HG02588 (cell line): Measurements from ENCODE around the gene BAZ2B.

Experiments used
- ATAC-seq: cut with Tn5 transposase; IDR thresholded peaks from one replicate; pipeline ENCODE4 v1.9.1; 2021; ENCODE audit warnings: mild to moderate bottlenecking, moderate library complexity; ENCODE audit not compliant: unreplicated experiment

The BAZ2B gene

DNA sequence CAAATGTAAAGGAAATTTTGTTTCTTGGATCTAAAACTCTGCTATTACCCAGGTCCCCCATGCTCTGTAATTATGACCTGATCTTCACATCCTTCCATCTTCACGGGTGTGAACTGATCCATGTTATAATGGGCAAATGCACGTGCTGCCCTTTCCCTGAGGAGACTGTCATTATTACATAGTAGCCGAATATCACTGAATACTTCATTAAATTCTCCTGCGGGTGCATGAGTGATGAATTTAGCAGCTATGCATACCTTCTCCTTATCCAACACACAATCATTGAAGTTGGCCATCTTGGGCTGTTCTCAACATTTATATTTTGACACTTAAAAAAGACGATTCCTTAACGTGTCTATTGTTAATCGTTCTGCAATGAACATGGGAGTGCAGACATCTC is 153.4 kb downstream of the BAZ2B start:
- no peak for ATAC-seq

DNA sequence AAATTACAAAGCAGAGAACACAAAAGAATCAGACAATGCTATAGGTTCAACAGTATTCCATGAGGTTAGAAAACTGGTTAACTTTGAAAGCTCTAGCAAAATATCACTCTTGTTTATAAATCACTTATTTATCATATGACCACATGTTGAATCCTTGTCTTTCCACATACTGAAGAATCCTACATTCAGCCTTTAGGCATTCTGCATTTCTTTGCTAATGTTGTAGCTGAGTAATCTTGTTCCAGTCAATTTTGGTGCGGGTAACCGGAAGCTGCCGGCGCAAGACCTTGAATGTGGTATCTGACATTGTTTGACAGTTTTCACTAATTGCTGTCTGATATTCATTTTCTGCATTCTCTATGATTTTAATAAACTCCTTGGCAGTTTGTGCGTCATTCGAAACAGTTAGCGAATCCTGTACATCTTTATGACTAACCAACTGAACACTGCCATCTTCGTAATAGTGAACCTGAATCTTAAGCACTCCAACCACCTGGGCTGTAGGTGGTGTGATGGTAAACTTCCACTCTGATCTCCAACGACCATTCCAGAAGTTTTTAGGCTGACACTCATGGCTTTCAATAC is 154.1 kb downstream of the BAZ2B start:
- no peak for ATAC-seq

DNA sequence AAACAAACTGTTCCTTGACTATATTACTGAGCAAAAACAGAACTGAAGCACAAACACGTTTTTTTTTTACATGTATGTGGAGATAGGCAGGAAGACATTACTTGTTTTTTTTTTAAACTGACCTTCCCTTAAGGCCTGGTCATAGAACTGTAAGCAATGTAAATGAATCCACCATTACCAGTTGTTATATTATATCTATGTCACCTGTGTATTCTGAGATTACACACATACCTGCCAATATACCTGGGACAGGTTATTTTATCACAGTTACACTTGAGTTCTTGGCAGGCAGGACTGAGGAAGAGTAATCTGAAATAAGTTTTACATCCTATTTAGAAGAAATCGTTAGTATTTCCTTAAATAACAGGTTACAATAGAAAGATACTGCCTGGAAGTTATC is 155.3 kb downstream of the BAZ2B start:
- ATAC-seq, result no peak

DNA sequence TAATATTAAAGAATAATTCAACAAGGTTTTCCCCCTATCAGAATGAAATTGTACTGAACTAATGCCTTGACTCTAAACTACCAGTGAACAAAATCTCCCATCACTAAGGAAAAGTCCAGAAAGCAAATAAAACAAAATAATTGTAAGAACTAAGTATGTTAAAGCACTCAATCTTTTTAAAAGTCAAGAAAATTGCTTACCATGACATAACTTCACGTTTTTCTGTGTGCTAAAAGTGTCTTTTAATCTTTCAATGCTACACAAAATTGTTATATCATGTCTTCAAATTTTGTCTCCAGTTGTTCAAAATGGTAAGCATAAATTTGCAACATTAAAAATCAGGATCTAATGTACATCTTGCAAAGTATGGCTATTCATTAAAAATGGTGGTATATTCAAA is 156.1 kb downstream of the BAZ2B start:
- ATAC-seq, result no peak

DNA sequence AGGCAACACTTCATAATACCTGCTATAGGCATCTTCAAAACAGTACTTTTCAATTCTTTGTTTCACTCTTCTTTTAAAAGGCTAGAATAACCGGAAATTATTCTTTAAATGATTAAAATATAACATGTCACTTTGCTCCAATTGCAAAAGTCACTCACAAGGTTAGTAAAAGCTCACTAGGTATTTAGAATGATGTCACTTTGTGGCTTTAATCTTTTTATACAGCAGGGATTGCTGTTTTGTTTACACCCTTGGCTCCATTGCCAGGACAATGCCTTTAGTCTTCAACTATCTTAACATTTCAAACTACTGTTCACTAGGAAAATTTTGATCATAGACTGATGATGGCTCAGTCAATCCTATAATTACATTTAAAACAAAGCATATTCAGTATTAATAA is 157.1 kb downstream of the BAZ2B start:
- ATAC-seq, result no peak

DNA sequence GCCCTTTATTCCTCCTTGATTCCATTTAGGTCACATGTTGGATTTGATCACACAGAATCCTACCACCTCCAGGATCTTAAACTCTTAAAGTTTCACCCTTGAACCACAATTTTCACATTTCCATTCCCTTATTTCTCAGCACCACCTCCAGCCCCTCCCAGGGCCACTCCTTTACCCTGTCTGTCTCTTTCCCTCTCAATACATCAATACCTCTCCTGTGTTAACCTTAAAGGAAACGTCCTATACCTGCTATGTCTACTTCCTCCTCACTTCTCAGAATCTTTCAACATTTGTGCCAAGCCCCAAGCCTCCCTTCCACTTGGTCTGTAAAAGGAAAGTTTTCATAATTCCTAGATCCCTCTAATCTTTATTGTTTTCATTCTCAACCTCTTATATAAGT is 158.8 kb downstream of the BAZ2B start:
- ATAC-seq, result no peak

DNA sequence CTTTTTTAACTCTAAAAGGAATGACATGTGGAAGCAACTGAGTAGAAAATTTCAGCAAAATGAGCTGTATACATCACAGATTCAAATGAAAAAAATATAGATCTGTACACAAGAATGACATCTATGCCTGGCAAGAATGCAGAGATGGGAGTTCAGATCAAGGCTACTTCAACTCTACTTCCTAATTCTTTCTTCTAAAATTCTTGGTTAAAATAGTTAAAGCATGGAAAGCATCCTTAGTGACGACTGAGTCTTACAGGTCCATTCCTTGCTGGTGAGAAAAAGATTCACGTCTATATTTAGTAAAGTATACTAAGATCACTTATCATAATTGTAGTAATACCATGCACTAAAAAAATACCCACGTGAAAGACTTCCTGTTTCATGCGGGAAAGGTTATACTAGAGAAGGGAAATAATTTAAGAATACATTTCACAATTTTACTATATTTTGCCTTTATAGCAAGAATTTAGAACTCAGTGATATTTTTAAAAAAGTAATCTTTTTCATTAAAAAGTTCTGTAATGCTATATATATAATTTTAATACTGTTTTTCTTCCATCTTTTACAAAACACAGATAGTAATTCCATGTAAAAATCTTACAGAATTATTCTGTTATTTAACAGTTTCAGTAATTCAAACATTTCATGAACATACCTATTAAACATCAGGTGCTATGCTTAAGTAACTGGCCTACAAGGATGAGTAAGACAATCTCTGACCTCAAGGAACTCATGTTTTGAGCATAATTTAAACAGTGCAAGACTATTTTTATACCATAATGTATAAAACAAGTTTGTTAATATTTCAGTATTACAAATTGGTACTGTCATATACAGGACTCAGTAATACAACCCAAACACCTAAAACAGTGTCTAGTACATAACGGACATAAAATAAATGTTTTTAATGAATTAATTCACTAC is 159.6 kb downstream of the BAZ2B start:
- no peak for ATAC-seq

DNA sequence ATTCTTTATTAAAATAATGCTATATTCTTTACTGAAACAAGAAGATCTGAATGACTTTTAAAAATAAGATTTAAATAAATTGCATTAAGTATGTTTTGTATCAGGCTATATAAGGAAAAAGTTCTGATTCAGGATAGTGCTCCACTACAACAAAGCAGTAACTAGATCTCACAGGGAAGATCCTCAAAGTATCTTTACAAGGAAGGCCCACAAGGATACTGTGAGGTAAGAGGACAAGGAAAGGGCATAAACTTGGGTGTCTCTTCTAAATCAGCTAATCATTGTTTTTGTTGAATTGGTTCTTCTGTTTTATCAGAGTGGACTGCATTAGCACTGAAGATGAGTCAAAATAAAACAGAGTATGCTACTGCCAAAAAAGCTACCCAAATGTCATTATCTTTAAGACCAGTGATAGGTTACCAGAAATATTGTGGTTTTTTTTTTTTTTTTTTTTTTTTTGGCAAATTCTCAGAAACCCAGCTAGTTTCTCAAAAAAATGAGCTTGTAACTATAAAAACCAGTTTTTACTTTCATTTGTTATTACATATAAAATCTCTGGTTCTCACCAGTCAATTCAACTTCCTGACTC is 160.9 kb downstream of the BAZ2B start:
- no peak for ATAC-seq

DNA sequence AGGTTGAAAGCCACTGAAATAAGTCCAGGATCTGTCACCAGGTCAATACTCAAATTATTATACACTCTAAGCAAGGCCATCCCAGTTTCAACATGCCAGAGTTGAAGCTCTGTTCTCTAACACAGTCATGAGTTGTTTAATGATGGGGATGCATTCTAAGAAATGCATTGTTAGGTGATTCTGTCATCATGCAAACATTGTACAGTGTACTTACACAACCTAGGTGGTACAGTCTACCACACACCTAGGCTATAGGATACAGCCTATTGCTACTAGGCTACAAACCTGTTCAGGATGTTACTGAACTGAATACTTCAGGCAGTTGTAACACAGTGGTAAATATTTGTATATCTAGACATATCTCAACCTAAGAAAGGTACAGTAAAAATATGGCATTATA is 162.2 kb downstream of the BAZ2B start:
- no peak for ATAC-seq

DNA sequence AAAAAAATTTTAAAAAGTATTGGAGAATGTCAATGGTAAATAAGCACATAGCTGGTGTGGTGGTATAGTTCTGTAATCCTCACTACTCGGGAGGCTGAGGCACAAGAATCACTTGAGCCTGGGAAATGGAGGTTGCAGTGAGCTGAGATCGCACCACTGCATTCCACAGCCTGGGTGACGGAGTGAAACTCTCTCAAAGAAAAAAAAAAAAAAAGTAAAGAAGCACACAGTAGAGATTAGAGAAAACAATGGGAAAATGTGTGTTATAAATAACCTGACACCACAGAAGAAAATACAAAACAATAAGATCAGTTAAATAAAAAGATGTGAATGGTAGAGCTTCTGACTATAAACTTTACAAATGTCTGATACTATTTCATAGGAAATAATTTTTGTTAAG is 166.2 kb downstream of the BAZ2B start:
- no peak for ATAC-seq

DNA sequence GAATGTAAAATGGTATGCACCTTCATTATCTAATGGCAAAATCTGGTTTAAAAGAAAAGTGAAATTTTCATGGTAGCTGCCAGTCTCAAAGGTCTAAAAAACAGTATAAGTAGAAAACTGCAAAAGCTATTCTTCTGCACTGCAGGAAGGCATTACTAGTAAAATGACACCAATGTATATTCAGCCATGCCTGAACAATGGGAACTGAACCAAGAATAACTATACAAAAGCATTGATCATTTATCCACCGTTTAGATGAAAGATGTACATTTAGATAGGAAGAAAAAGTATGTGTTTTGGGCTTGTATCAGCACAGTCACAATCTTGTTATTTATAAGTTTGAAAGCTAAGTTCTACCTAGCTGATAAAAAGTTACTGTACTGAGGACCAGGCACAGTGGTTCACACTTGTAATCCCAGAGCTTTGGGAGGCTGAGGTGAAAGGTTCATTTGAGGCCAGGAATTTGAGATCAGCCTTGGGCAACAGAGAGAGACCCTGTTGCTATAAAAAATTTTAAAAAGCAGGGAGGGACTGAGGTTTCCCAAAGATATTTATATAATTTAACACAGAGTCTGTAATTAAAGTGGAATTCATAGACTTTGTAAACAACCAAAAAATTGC is 166.7 kb downstream of the BAZ2B start:
- ATAC-seq, result no peak

DNA sequence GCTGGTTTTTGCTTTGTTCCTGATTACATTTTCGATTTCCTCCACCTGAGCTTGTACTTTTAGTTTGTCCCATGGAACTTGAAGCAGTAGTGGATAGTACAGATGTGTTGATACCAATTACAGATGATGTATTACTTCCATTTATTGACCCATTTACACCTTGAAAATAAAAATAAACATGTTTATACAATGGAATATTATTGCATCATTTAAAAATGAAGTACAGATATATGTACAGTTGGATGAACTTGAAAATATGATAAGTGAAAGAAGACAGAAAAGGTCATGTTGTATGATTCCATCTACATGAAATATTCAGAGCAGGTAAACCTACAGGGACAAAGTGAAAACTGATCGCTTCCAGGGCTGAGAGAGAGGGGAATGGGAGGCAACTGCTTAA is 169.5 kb downstream of the BAZ2B start:
- ATAC-seq, result no peak

DNA sequence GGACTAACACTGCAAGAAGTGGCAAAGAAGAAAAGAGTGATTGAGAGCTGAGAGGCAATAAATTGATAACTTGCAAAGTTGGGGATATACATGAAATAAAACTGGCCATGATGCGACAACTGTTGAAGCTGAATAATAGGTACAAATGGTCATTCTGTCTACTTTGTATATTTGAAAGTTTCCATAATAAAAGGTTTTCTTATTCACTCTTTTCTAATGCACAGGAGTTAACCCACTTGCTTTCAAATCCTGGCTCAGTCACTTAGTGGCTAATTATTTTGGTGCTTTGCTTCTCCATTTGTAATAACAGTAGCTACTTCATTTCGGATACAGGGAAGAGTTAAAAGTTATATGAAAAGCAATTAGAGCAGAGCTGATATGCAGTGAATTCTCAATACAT is 170.1 kb downstream of the BAZ2B start:
- no peak for ATAC-seq

DNA sequence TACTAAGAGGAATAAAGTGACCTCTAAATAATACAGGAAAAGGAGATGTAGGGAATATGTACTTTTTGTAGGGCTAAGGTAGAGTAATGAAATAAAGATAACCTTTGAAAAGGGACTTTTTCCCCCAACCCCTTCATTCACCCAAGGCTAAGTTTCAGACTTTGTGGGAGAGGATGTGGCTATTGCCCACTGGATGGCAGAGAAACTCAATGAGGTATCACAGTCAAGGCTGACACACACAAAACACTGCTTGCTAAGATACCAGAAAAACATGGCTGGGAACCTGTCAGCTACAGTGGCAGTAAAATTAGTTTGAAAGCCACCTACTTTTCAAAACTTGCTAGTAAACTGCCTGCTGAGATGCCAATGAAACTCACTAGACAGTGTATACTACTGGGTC is 171.0 kb downstream of the BAZ2B start:
- ATAC-seq, result no peak

DNA sequence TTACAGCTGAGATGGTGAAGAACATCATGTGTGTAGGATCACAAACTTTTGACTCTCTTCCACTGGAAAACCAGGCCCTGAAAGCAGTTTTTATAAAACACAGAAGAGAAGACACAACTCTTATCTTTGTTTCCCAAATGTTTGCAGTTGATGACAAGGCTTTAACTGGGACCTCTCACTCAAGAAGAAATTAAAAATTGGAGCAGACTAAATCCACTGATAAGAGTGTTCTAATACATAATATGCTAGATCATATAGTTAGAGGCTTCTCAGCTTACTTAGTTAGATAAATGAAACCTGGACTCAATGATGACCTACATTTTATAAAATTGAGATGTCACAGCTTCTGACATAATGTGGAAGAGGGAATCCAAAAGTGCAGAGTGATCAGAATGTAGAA is 171.6 kb downstream of the BAZ2B start:
- no peak for ATAC-seq

DNA sequence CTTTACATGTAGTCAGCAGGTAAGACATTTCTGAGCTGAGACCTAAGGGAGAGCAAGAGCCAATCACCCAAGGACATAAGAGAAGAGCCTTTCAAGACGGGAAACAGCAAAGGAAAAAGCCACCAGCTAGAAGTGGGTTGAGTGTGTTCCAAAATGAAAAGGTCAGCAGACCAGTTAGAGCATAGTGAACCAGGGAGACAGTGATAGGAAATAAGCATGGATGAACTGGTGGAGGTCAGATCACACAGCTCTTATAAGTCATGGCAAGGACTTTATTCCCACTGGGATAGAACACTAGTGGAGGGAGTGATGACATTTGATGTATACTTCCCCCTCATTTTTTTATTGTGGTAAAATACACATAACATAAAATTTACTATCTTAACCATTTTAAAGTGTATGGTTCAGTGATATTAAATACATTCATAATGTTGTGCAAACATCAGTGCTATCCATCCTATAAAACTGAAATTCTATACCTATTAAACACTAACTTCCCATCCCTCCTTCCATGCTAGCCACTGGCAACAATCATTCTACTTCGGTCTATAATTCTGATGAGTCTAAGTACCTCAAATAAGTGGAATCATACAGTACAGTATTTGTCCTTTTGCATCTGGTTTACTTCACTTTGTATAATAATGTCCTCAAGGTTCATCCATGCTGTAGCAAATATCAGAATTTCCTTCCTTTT is 174.0 kb downstream of the BAZ2B start:
- ATAC-seq, result no peak

DNA sequence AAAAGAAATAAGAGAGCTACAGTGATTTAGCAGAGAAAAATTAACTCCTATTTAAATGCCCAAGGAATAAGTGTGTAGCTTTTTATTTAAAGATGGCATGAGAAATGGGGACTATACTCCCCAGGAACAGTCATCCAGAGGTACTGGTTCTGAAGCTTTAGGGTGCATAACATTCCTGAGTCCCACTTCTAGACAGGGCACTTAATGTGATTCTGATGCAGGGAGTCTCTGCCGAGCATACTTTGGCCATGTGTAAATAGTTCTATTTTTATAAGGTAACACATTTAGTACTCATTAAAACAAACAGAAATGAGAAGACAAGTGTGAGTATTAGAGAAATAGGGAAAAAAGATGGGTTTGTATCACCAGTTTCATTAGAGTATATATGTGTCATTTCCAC is 175.2 kb downstream of the BAZ2B start:
- no peak for ATAC-seq

DNA sequence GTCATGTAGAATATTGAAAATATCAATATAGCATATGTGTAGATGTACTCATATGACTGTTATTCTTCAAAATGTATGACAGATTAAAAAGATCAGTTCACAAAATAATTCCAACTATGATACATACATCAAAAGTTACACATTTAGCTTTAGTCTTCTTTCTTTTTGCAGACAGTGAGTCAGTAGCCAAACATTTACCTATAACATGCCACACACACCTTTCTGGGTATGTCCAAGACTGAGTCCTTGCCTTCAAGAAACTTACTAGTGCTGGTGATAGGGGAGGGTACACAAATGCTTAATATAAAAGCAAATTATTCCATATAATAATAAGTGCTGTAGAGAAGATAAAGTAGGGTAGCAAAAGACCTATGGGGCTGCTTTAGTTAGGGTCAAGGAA is 176.9 kb downstream of the BAZ2B start:
- no peak for ATAC-seq

DNA sequence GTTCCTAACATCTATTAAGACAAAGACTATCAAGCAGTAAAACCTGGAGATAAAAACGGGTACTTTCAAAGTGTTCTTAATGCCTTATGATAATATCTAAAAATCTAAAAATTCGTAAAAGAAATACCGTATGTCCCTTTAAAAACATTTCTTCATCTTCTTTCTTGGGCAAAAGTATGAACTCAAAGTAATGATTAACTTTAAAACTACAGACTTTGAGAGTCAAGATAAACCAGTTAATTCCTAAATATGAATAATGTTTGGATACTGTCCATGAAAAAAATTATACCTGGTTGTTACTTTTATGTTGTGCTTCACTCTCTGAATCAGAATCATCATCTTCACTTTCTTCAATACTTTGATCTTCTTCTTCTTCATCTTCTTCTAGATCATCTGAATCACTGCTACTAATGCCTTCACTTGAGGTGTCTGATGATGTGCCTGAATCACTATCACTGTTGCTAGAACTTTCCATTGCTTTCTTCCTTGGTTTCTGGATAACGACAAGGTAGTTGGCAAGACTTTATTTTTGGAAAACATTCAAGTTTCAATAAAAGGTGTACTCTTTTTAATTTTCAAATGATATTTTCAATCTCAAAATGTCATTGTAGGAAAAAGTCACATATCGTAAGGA is 177.5 kb downstream of the BAZ2B start:
- no peak for ATAC-seq

DNA sequence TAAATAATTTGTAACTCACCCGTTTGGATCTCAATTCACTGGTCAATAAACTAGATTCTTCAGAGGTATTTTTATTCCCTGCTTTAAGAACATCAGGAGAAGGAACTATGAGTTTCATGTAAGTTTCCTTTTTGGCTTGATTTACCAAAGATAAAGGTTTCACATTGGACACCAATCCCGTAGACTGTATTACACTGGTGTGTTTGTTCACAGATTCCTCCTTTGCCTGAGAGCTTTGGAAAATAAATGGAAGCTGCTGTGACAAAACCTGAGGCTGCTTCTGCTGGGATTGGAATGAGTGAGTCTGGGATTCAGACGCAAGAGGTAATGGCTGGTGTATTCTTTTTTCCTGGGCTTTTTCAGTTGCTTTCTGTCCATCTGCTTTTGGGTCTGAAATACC is 178.1 kb downstream of the BAZ2B start:
- ATAC-seq, result no peak

DNA sequence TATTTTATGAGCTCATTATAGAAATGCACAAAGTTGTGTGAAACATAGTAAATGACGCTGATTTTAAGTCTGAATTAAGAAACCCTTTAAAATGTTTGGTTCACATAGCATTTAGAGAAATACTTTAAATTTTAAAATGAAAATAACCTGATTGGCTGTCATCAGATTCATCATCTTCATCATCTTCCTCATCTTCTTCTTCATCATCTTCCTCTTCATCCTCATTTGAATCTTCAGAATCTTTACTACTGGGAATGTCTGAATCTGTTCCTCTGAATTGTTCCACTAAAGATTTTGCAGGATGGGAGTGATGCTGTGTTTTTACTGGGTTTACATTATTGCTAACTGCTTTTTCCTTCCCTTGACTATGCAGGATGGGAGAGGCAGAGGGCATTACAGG is 183.7 kb downstream of the BAZ2B start:
- no peak for ATAC-seq
